Upper lobe of left lung (tissue), 4 donors: ENCODE data around the gene DPP4.
"Not testable (repeated sequence)": the region's sequence is repeated elsewhere in the genome, so short reads cannot be mapped to it uniquely, and the experiment has no call there.

Experiments
- POLR2A ChIP-seq, 4 donors: fragments of 450-650 bp; IDR thresholded peaks; one replicate each; pipeline ENCODE4 v1.5.1; 2016 to 2017; ENCODE audit warnings: antibody characterized with exemption in 4 of 4, mild to moderate bottlenecking in 2 of 4
- POLR2AphosphoS5 ChIP-seq, 2 donors: sonication (generic); formaldehyde crosslinking; IDR thresholded peaks; one replicate each; pipeline ENCODE4 v1.5.1; 2017; ENCODE audit warnings: antibody characterized with exemption in 2 of 2
- TF ChIP-seq, protein P1 (sequence below), 6 experiments: fragments of 450-650 bp in 4 of 6; fragments of 200-600 bp in 2 of 6; sonication (generic) in 2 of 6; IDR thresholded peaks; one replicate each; pipeline ENCODE4 v1.5.1; 2016 to 2019; ENCODE audit warnings: antibody characterized with exemption in 6 of 6

DNA sequence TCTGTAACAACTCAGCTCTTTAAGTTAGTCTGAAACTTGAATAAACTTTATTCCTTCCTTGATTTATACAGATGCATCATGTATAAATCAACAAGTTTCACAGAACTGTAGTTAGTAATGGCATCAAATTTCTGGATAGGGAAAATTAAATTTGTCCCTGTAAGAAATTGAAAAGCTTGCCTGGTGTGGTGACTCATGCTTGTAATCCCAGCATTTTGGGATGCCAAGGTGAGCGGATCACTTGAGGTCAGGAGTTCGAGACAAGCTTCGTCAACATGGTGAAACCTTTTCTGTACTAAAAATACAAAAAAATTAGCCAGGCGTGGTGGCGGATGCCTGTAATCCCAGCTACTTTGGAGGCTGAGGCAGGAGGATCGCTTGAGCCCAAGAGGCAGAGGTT, 96.1 kb downstream of the DPP4 start:
- TF ChIP-seq, protein P1, sequence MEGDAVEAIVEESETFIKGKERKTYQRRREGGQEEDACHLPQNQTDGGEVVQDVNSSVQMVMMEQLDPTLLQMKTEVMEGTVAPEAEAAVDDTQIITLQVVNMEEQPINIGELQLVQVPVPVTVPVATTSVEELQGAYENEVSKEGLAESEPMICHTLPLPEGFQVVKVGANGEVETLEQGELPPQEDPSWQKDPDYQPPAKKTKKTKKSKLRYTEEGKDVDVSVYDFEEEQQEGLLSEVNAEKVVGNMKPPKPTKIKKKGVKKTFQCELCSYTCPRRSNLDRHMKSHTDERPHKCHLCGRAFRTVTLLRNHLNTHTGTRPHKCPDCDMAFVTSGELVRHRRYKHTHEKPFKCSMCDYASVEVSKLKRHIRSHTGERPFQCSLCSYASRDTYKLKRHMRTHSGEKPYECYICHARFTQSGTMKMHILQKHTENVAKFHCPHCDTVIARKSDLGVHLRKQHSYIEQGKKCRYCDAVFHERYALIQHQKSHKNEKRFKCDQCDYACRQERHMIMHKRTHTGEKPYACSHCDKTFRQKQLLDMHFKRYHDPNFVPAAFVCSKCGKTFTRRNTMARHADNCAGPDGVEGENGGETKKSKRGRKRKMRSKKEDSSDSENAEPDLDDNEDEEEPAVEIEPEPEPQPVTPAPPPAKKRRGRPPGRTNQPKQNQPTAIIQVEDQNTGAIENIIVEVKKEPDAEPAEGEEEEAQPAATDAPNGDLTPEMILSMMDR (IDR thresholded peaks at IDR 0.05), result not testable (repeated sequence)
- not testable (repeated sequence) for TF ChIP-seq POLR2A, POLR2AphosphoS5 (IDR thresholded peaks at IDR 0.05)
